Stimulated activated CD8-positive, alpha-beta memory T cell treated with anti-CD3 and anti-CD28 coated beads, Interleukin-4, amount 100 ng/mL, for 48 hours (primary cell): ENCODE measurements around the gene PARG.
A peak's percentile ranks its signal among the peaks of the same experiment; 100 is the strongest.
"Not testable (repeated sequence)": the region's sequence is repeated elsewhere in the genome, so short reads cannot be mapped to it uniquely, and the experiment has no call there.

ENCODE experiments used
- DNase-seq: peaks from one replicate; pipeline ENCODE4 v3.0.0-alpha.2; 2020

PARG gene

GRCh38 chr10:49941447-49942338, at the start of gene PARG, which contains the start of gene TIMM23B:
Gene PARG, minus strand, starts transcription at chr10:49942027. Its CDS starts 302 bp downstream, at chr10:49941725.
Gene TIMM23B, plus strand, starts transcription at chr10:49942053. Its CDS starts 142 bp downstream, at chr10:49942195.
- peak; percentile 82 for DNase-seq

- DNase-seq = not testable (repeated sequence)
Measured at GRCh38 chr10:49988376-49988775, 46.5 kb upstream of the PARG start, which contains the start of gene AGAP6. Gene AGAP6, plus strand, starts transcription at chr10:49988406. Its CDS starts 310 bp downstream, at chr10:49988716.

- DNase-seq = not testable (repeated sequence)
Measured at GRCh38 chr10:49987207-49987606, 45.4 kb upstream of the PARG start.

- DNase-seq = peak; percentile 23
Measured at GRCh38 chr10:49977756-49978155, 35.9 kb upstream of the PARG start.

- DNase-seq = not testable (repeated sequence)
Measured at GRCh38 chr10:49972094-49972493, 30.3 kb upstream of the PARG start.

GRCh38 chr10:49971466-49971865, 29.6 kb upstream of the PARG start:
- DNase-seq = not testable (repeated sequence)

GRCh38 chr10:49970331-49970857, 28.6 kb upstream of the PARG start:
- not testable (repeated sequence) for DNase-seq

- DNase-seq = not testable (repeated sequence)
Measured at GRCh38 chr10:49953122-49953521, 11.3 kb upstream of the PARG start.

- not testable (repeated sequence) for DNase-seq
Measured at GRCh38 chr10:49952006-49952405, 10.2 kb upstream of the PARG start.

- DNase-seq = not testable (repeated sequence)
Measured at GRCh38 chr10:49948737-49949136, 6.9 kb upstream of the PARG start.

- DNase-seq = not testable (repeated sequence)
Measured at GRCh38 chr10:49948142-49948541, 6.3 kb upstream of the PARG start.

- DNase-seq = not testable (repeated sequence)
Measured at GRCh38 chr10:49943607-49944006, 1.8 kb upstream of the PARG start.

- not testable (repeated sequence) for DNase-seq
Measured at GRCh38 chr10:49942339-49942705, 495 bp upstream of the PARG start.

- DNase-seq = not testable (repeated sequence)
Measured at GRCh38 chr10:49931959-49932728, 9.7 kb downstream of the PARG start.

GRCh38 chr10:49931276-49931675, 10.6 kb downstream of the PARG start:
- DNase-seq = not testable (repeated sequence)

GRCh38 chr10:49923572-49923971, 18.3 kb downstream of the PARG start:
- DNase-seq = not testable (repeated sequence)

- not testable (repeated sequence) for DNase-seq
Measured at GRCh38 chr10:49922041-49922440, 19.8 kb downstream of the PARG start.

- DNase-seq = not testable (repeated sequence)
Measured at GRCh38 chr10:49917927-49918326, 23.9 kb downstream of the PARG start.

GRCh38 chr10:49916451-49916850, 25.4 kb downstream of the PARG start:
- DNase-seq = not testable (repeated sequence)

- DNase-seq = not testable (repeated sequence)
Measured at GRCh38 chr10:49910295-49910694, 31.5 kb downstream of the PARG start.

GRCh38 chr10:49908290-49909080, 33.3 kb downstream of the PARG start:
- DNase-seq = not testable (repeated sequence)

- not testable (repeated sequence) for DNase-seq
Measured at GRCh38 chr10:49903829-49904228, 38.0 kb downstream of the PARG start.
